GM23338 (cell line): Measurements from ENCODE around the gene CPNE5. TPM values are rescaled to one million over a fixed set of nuclear protein-coding genes. Genes with fewer than 3 reads are reported as not detected.

Experiments used
- ATAC-seq: fragments of 200-7000 bp; cut with Tn5 transposase; 3 replicates; pipeline ENCODE4 v1.9.1; 2020
- DNase-seq: peaks from one replicate; pipeline ENCODE4 v3.0.0-alpha.2; 2015; ENCODE audit warnings: low spot score
- H2AFZ ChIP-seq: fragments of 200-600 bp; sonication (generic); 2 replicates; pipeline ENCODE4 v1.8.0; 2016; ENCODE audit warnings: antibody characterized with exemption, mild to moderate bottlenecking, moderate library complexity
- H3F3A ChIP-seq: fragments of 200-600 bp; sonication (generic); replicated peaks from 2 replicates; pipeline ENCODE4 v1.8.0; 2017; ENCODE audit warnings: antibody characterized with exemption, mixed run types, low read depth
- H3K27ac ChIP-seq: fragments of 200-600 bp; sonication (generic); 2 replicates; pipeline ENCODE4 v1.6.1; 2016; ENCODE audit warnings: low read depth
- H3K27me3 ChIP-seq: fragments of 200-600 bp; sonication (generic); 2 replicates; pipeline ENCODE4 v1.8.0; 2016; ENCODE audit warnings: mild to moderate bottlenecking, mixed run types, moderate library complexity; ENCODE audit not compliant: insufficient read depth
- H3K36me3 ChIP-seq: fragments of 200-600 bp; sonication (generic); 2 replicates; pipeline ENCODE4 v1.8.0; 2016; ENCODE audit warnings: mild to moderate bottlenecking; ENCODE audit not compliant: insufficient read depth
- H3K4me1 ChIP-seq: fragments of 200-600 bp; sonication (generic); 2 replicates; pipeline ENCODE4 v1.8.0; 2016; ENCODE audit warnings: mild to moderate bottlenecking, moderate library complexity; ENCODE audit not compliant: insufficient read depth
- H3K4me2 ChIP-seq: fragments of 200-600 bp; sonication (generic); 2 replicates; pipeline ENCODE4 v1.7.1; 2017; ENCODE audit warnings: mixed run types
- H3K4me3 ChIP-seq: fragments of 200-600 bp; sonication (generic); 2 replicates; pipeline ENCODE4 v1.6.1; 2016; ENCODE audit warnings: mixed run types
- H3K79me2 ChIP-seq: fragments of 200-600 bp; sonication (generic); replicated peaks from 2 replicates; pipeline ENCODE4 v1.8.0; 2017; ENCODE audit warnings: mild to moderate bottlenecking; ENCODE audit not compliant: insufficient read depth
- H3K9me2 ChIP-seq: fragments of 200-600 bp; sonication (generic); 2 replicates; pipeline ENCODE4 v1.8.0; 2017; ENCODE audit not compliant: insufficient read depth
- H4K20me1 ChIP-seq: fragments of 200-600 bp; sonication (generic); replicated peaks from 2 replicates; pipeline ENCODE4 v1.8.0; 2017; ENCODE audit warnings: mild to moderate bottlenecking; ENCODE audit not compliant: insufficient read depth
- H3K27ac Mint-ChIP-seq: 2 replicates; pipeline ENCODE4 v1.8.0; 2020; ENCODE audit warnings: inconsistent platforms, mild to moderate bottlenecking, moderate library complexity, mixed read lengths
- H3K27me3 Mint-ChIP-seq: 3 replicates; pipeline ENCODE4 v1.8.0; 2022; ENCODE audit warnings: low read depth, mild to moderate bottlenecking, moderate library complexity, mixed read lengths, inconsistent platforms; ENCODE audit not compliant: insufficient read depth, poor library complexity
- H3K36me3 Mint-ChIP-seq: 3 replicates; pipeline ENCODE4 v1.8.0; 2021; ENCODE audit warnings: low read depth, mild to moderate bottlenecking, inconsistent platforms, moderate library complexity, mixed read lengths
- H3K4me1 Mint-ChIP-seq: 3 replicates; pipeline ENCODE4 v1.8.0; 2020; ENCODE audit warnings: mild to moderate bottlenecking, inconsistent platforms, mixed read lengths
- H3K4me3 Mint-ChIP-seq: 3 replicates; pipeline ENCODE4 v1.8.0; 2021; ENCODE audit warnings: moderate library complexity, mild to moderate bottlenecking, inconsistent platforms, mixed read lengths
- H3K9me3 Mint-ChIP-seq: 3 replicates; pipeline ENCODE4 v1.8.0; 2020; ENCODE audit warnings: moderate library complexity, mild to moderate bottlenecking, inconsistent platforms, mixed read lengths
- CREB1 ChIP-seq: fragments of 250-450 bp; sonication (Bioruptor Pico); IDR thresholded peaks from 2 replicates; pipeline ENCODE4 v1.5.0; 2020; ENCODE audit warnings: low read depth, mild to moderate bottlenecking, moderate library complexity
- EZH2 ChIP-seq: fragments of 200-600 bp; sonication (generic); IDR thresholded peaks from one replicate; pipeline ENCODE4 v1.8.0; 2017; ENCODE audit warnings: antibody characterized with exemption, mild to moderate bottlenecking, low read depth; ENCODE audit not compliant: unreplicated experiment
- EZH2phosphoT487 ChIP-seq: fragments of 200-600 bp; sonication (generic); IDR thresholded peaks from one replicate; pipeline ENCODE4 v1.8.1; 2018; ENCODE audit warnings: antibody characterized with exemption; ENCODE audit not compliant: unreplicated experiment
- JUNB ChIP-seq: IDR thresholded peaks from one replicate; pipeline ENCODE4 v1.6.1; 2016; ENCODE audit warnings: antibody characterized with exemption; ENCODE audit not compliant: unreplicated experiment
- NANOG ChIP-seq: IDR thresholded peaks from 2 replicates; pipeline ENCODE4 v1.6.1; 2016; ENCODE audit warnings: antibody characterized with exemption, borderline replicate concordance
- POLR2AphosphoS5 ChIP-seq: IDR thresholded peaks from 2 replicates; pipeline ENCODE4 v1.6.1; 2016; ENCODE audit warnings: antibody characterized with exemption, low read depth
- STAT1 ChIP-seq: IDR thresholded peaks from one replicate; pipeline ENCODE4 v1.6.1; 2016; ENCODE audit warnings: antibody characterized with exemption; ENCODE audit not compliant: unreplicated experiment
- ZNF114 ChIP-seq: fragments of 250-450 bp; sonication (Bioruptor Pico); IDR thresholded peaks from 2 replicates; pipeline ENCODE4 v1.5.0; 2020; ENCODE audit warnings: mild to moderate bottlenecking, moderate library complexity
- polyA plus RNA-seq: library from polyadenylated mRNA; unstranded; fragments of >200 nt; fragmentation: Nextera tagmentation; extraction: Ambion mirVana; gene quantifications from 2 replicates; pipeline ENCODE4 v1.2.1, GENCODE V29; 2016
- total RNA-seq: library from RNA; depleted of rRNA; stranded (reverse); fragments of >200 nt; shearing (Covaris generic); gene quantifications from 2 replicates; pipeline ENCODE4 v1.2.3, GENCODE V29; 2014
- TF ChIP-seq, protein P1 (sequence below): IDR thresholded peaks from 2 replicates; pipeline ENCODE4 v1.6.1; 2016; ENCODE audit warnings: antibody characterized with exemption
- TF ChIP-seq, protein P2 (sequence below), 2 experiments: fragments of 200-600 bp in 1 of 2; sonication (generic) in 1 of 2; conservative IDR thresholded peaks; 2 replicates each; pipeline versions ENCODE4 v1.5.1 to v1.6.1; 2016 to 2017; ENCODE audit warnings: antibody characterized with exemption in 2 of 2, low read depth in 2 of 2, mild to moderate bottlenecking in 2 of 2, moderate library complexity in 1 of 2

Gene CPNE5
- total and polyA plus RNA-seq, 2 experiments from 2014 or later, result 0.14 to 0.42 TPM

DNA sequence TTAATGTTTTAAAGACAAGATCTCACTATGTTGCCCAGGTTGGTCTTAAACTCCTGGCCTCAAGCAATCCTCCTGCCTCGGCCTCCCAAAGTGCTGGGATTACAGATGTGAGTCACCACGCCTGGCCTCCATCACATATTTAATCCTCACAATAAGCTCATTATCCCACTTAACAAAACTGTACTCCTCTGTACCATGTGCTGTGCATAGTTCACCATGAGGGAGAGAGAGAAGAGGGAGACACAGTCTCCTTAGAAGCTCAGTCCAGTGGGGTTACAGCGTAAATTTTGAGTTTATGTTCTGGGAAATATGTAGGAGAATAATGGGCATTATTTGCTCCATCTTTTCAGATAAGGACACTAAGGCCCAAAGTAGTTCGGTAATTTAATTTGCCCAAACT lies 7.9 kb upstream of the CPNE5 start:
- Mint-ChIP-seq H3K9me3 (no peaks in the 10 kb centered on the region; the same call in 2 of the 3 replicates), H3K36me3 (no peaks in the 10 kb centered on the region), H3K27ac (no peak overlapping the region), H3K4me1 (peaks cover 34% of the 10 kb centered on the region), H3K4me3 (no peak overlapping the region), H3K27me3 (peaks cover 13% of the 10 kb centered on the region)
- Histone ChIP-seq H3K36me3 (no peaks in the 10 kb centered on the region; the same call in 1 of the 2 replicates), H3F3A (peaks cover 17% of the 10 kb centered on the region), H3K79me2 (no peaks in the 10 kb centered on the region), H2AFZ (no peak overlapping the region), H3K27ac (no peak overlapping the region), H3K9me2 (no peaks in the 10 kb centered on the region), H4K20me1 (peaks cover 10% of the 10 kb centered on the region; the same call in 1 of the 2 replicates), H3K27me3 (peaks cover 2% of the 10 kb centered on the region; the same call in 1 of the 2 replicates), H3K4me2 (no peak overlapping the region), H3K4me3 (no peak overlapping the region), H3K4me1 (peaks cover 18% of the 10 kb centered on the region)
- ATAC-seq (no peak), DNase-seq (no peak)
- TF ChIP-seq EZH2phosphoT487 (no peak), CREB1 (CRISPR knock-in tag) (no peak), EZH2 (no peak), ZNF114 (CRISPR knock-in tag) (no peak), POLR2AphosphoS5 (no peak), STAT1 (no peak), NANOG (no peak), JUNB (no peak)
- TF ChIP-seq, protein P1, sequence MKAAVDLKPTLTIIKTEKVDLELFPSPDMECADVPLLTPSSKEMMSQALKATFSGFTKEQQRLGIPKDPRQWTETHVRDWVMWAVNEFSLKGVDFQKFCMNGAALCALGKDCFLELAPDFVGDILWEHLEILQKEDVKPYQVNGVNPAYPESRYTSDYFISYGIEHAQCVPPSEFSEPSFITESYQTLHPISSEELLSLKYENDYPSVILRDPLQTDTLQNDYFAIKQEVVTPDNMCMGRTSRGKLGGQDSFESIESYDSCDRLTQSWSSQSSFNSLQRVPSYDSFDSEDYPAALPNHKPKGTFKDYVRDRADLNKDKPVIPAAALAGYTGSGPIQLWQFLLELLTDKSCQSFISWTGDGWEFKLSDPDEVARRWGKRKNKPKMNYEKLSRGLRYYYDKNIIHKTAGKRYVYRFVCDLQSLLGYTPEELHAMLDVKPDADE, result no peak
- TF ChIP-seq, protein P2, sequence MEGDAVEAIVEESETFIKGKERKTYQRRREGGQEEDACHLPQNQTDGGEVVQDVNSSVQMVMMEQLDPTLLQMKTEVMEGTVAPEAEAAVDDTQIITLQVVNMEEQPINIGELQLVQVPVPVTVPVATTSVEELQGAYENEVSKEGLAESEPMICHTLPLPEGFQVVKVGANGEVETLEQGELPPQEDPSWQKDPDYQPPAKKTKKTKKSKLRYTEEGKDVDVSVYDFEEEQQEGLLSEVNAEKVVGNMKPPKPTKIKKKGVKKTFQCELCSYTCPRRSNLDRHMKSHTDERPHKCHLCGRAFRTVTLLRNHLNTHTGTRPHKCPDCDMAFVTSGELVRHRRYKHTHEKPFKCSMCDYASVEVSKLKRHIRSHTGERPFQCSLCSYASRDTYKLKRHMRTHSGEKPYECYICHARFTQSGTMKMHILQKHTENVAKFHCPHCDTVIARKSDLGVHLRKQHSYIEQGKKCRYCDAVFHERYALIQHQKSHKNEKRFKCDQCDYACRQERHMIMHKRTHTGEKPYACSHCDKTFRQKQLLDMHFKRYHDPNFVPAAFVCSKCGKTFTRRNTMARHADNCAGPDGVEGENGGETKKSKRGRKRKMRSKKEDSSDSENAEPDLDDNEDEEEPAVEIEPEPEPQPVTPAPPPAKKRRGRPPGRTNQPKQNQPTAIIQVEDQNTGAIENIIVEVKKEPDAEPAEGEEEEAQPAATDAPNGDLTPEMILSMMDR (conservative IDR thresholded peaks at IDR 0.05; ENCODE audit: low read depth in 2 of 2), result no peak

DNA sequence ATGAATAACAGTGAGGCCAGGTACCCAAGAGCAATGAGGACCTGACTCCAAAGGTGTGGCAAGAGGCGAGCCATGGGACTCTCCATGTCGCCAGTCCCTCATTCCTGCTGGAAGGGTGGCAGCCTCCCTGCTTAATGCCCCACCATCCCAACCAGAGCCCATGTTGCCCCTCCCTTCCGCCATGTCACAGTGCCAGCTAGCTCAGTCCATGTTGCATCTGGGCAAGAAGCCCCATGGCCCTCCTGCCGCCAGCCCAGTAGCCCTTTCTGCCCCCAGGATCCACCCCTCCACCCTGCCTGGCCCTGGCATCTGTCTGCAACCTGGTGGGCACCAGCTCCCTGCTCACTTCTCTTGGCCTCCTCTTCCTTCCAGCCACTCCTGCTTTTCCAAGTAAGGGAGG lies 6.0 kb upstream of the CPNE5 start:
- no peak overlapping the region for H3K4me3 Mint-ChIP-seq
- H4K20me1 ChIP-seq, result peaks cover 7% of the 10 kb centered on the region; the same call in 1 of the 2 replicates
- no peak for DNase-seq
- no peaks in the 10 kb centered on the region; the same call in 1 of the 2 replicates for H3K36me3 ChIP-seq
- no peaks in the 10 kb centered on the region; the same call in 2 of the 3 replicates for H3K9me3 Mint-ChIP-seq
- peaks cover 8% of the 10 kb centered on the region for H3F3A ChIP-seq
- H3K4me2 ChIP-seq, result no peak overlapping the region
- H3K4me3 ChIP-seq, result no peak overlapping the region
- peaks cover 34% of the 10 kb centered on the region for H3K4me1 Mint-ChIP-seq
- no peak overlapping the region for H2AFZ ChIP-seq
- H3K27ac ChIP-seq, result no peak overlapping the region
- TF ChIP-seq JUNB, result no peak
- H3K27ac Mint-ChIP-seq, result no peak overlapping the region
- no peaks in the 10 kb centered on the region for H3K9me2 ChIP-seq
- ATAC-seq, result no peak
- peaks cover 26% of the 10 kb centered on the region for H3K27me3 Mint-ChIP-seq
- H3K79me2 ChIP-seq, result no peaks in the 10 kb centered on the region
- H3K36me3 Mint-ChIP-seq, result no peaks in the 10 kb centered on the region
- peaks cover 21% of the 10 kb centered on the region for H3K27me3 ChIP-seq
- peaks cover 21% of the 10 kb centered on the region for H3K4me1 ChIP-seq
